Epithelial cell of esophagus (primary cell): Measurements from ENCODE around the gene SMARCB1.
A peak's percentile ranks its signal among the peaks of the same experiment; 100 is the strongest.

Experiments used
- DNase-seq: peaks from one replicate; pipeline ENCODE4 v3.0.0; 2010; ENCODE audit warnings: low read depth
- H3K4me3 ChIP-seq: 2 replicates; pipeline ENCODE4 v1.5.1; 2011; ENCODE audit warnings: mild to moderate bottlenecking, low read length, control low read depth
- TF ChIP-seq, protein P1 (sequence below): IDR thresholded peaks from 2 replicates; pipeline ENCODE4 v1.5.1; 2011; ENCODE audit warnings: low read depth, mild to moderate bottlenecking, low read length, control low read depth, inconsistent platforms; ENCODE audit not compliant: insufficient read depth; ENCODE audit errors: missing control alignments

Gene SMARCB1

GRCh38 chr22:23838681-23839468, 52.1 kb downstream of the SMARCB1 start, which contains the start of gene DERL3:
TSS of gene DERL3 (minus strand) at chr22:23839006. CDS start at chr22:23838987, 19 bp downstream.
- H3K4me3 ChIP-seq, result peak within 1 kb of the TSS; percentile 45
- TF ChIP-seq, protein P1, sequence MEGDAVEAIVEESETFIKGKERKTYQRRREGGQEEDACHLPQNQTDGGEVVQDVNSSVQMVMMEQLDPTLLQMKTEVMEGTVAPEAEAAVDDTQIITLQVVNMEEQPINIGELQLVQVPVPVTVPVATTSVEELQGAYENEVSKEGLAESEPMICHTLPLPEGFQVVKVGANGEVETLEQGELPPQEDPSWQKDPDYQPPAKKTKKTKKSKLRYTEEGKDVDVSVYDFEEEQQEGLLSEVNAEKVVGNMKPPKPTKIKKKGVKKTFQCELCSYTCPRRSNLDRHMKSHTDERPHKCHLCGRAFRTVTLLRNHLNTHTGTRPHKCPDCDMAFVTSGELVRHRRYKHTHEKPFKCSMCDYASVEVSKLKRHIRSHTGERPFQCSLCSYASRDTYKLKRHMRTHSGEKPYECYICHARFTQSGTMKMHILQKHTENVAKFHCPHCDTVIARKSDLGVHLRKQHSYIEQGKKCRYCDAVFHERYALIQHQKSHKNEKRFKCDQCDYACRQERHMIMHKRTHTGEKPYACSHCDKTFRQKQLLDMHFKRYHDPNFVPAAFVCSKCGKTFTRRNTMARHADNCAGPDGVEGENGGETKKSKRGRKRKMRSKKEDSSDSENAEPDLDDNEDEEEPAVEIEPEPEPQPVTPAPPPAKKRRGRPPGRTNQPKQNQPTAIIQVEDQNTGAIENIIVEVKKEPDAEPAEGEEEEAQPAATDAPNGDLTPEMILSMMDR, result no peak
- peak; percentile 99 for DNase-seq

DNA sequence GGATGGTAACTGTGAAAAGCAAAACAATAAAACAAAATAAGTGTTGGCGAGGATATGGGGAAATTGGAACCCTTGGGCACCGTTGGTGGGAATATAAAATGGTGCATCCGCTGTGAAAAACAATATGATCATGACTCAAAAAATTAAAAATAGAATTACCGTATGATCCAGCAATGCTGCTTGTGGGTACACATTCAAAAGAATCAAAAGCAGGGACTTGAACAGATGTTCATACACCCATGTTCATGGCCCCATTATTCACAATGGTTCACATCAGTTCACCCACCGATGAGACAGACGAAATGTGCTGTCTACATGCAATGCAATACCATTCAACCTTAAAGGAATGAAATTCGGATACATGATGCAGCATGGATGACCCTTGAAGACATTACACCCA, 53.3 kb downstream of the SMARCB1 start:
- no peak overlapping the region for H3K4me3 ChIP-seq
- TF ChIP-seq, protein P1, result no peak
- DNase-seq, result no peak

DNA sequence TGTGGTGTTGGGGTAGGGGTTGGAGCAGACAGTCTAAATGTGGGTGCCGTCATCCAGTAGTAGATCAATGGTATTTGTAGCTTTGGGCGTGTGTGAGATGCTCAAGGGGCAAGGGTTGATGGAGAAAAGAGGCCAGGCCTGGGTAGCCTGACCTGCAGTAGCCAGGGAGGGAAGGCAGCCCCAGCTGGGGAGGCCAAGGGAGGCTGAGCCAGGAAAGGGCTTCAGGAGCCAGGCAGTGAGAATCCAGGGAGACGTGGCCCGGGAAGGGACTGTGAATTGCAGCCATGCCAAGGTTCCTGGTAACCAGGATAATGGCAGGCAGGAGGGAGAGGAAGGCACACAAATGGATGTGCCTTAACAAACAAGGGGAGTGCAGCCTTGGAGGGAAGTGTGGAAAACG, 54.5 kb downstream of the SMARCB1 start:
- DNase-seq, result no peak
- TF ChIP-seq, protein P1, result no peak
- H3K4me3 ChIP-seq, result no peak overlapping the region

DNA sequence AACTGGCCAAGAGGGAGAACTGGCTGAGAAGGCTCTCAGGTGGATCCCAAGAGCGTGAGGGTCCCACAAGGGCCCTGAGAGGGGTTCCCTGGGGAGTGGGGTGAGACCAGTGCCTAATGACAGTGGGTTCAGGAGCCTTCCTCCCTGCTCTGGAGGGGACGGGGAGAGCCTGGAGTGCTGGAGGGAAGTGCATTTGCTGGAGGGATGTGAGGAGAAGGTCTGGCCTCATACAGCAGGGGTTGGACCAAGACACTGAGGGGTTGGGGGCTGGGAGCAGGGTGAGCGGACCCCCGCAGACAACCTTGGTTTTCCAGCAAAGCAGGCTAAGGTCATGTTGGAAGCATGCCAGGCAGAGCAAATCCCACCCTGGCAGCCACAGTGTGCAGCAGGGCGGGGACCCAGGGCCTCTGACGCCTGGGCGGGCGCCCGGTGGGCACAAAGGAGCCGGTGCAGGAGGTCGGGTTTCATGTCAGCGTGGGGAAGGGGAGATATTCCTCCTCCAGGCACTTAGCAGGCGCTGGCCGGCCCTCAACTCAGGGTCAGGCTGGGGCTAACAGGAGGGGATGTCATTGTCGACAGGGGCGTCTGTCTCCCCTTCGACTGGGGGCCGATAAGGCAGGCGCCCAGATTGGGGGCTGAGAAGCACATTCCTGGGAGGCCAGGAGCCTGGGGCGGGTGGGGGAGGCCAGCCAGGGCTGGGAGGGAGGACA, 55.1 kb downstream of the SMARCB1 start:
- no peak overlapping the region for H3K4me3 ChIP-seq
- TF ChIP-seq, protein P1, result no peak
- no peak for DNase-seq

GRCh38 chr22:23842599-23842998, 55.8 kb downstream of the SMARCB1 start:
- DNase-seq, result no peak
- no peak overlapping the region for H3K4me3 ChIP-seq
- TF ChIP-seq, protein P1, result no peak

- no peak overlapping the region for H3K4me3 ChIP-seq
- no peak for DNase-seq
- TF ChIP-seq, protein P1, result no peak
Observed at GRCh38 chr22:23844739-23845202, 58.0 kb downstream of the SMARCB1 start.
